NCI-H446 treated with DMSO at 0.1 percent for 48 hours (cell line): ENCODE results near the gene GLYATL3.
"Not testable (repeated sequence)": the region's sequence is repeated elsewhere in the genome, so short reads cannot be mapped to it uniquely, and the experiment has no call there.

ENCODE experiments used
- DNase-seq: peaks from one replicate; lab custom pipeline; 2025; lab: John Stamatoyannopoulos, UW

Gene GLYATL3

DNA sequence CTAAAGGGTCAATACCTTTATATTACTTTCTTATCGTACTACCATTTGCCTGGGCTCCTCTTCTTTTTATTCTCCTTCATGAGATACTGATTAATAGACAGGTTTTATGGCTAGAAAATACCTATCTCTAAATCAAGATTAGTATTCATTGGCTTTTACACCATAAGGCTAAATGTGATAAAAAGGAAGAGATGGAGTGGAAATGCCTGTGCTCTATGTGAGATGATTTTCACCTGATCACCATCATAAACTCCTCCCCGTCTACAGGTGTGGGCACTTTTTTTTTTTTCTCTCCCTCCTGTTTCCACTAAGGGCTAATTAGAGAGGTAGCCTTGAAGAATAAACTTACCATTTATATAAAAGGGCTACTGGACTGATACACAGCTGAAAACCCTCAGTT, at the start of gene GLYATL3:
Gene GLYATL3, plus strand, starts transcription at position 301 of the 400 bp plus-strand sequence. CDS start 12,068 bp downstream, outside the sequence.
- no peak for DNase-seq

DNA sequence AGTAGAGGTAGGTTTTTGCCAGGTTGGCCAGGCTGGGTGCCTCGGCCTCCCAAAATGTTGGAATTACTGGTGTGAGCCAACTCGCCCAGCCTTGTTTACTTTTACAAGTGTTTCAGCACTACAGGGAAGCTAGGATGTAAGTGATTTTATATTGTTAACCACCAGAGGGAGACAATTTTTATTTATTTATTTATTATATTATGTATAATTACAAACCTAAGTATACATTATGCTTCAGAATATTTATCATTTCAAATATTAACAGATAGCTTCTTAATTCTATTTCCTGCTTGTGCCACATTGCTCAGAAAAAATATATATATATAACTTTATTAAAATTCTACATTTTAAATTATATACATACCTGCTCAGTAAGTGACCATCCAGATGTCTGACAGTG, 46.5 kb upstream of the GLYATL3 start:
- DNase-seq = no peak

- no peak for DNase-seq
Observed at GRCh38 chr6:49454787-49455709, 44.7 kb upstream of the GLYATL3 start.

DNA sequence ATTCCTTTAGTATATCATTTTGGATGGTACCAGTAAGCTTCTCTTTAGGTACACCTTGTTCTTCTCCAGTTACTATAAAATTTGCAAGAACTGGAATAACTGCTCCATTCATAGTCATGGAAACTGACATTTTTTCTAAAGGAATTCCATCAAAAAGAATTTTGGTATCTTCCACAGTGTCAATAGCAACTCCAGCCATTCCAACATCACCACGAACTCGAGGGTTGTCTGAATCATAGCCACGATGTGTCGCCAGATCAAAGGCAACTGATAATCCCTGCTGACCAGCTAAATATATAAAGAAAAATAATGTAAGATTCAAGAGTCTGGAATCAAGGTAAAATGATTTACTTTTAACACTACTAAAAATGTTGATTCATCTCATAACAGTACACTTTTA, 42.0 kb upstream of the GLYATL3 start:
- no peak for DNase-seq

- no peak for DNase-seq
Observed at GRCh38 chr6:49462071-49462470, 37.7 kb upstream of the GLYATL3 start.

GRCh38 chr6:49462599-49462926, 37.2 kb upstream of the GLYATL3 start:
- no peak for DNase-seq

- DNase-seq = peak; percentile 90
Observed at GRCh38 chr6:49462927-49463611, 36.7 kb upstream of the GLYATL3 start, which contains the start of the genes CENPQ and MMUT. Gene CENPQ, plus strand, starts transcription at chr6:49463370. Its CDS starts 6,807 bp downstream, at chr6:49470177. Gene MMUT, minus strand, starts transcription at chr6:49463253. Its CDS starts 3,787 bp downstream, at chr6:49459466.

GRCh38 chr6:49463612-49463967, 36.1 kb upstream of the GLYATL3 start:
- no peak for DNase-seq

DNA sequence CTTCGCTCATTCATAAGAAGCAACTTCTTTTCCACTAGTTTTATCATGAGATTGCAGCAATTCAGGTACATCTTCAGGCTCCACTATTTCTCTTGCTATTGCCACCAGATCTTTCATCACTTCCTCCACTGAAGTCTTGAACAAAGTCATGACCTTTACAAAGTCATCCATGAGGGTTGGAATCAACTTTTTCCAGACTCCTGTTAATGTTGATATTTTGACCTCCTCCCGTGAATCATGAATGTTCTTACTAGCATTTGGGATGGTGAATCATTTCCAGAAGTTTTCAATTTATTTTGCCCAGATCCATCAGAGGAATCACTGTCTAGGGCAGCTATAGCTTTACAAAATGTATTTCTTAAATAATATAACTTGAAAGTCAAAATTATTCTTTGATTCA, 35.0 kb upstream of the GLYATL3 start:
- no peak for DNase-seq

- no peak for DNase-seq
Observed at GRCh38 chr6:49468042-49468441, 31.7 kb upstream of the GLYATL3 start.

DNA sequence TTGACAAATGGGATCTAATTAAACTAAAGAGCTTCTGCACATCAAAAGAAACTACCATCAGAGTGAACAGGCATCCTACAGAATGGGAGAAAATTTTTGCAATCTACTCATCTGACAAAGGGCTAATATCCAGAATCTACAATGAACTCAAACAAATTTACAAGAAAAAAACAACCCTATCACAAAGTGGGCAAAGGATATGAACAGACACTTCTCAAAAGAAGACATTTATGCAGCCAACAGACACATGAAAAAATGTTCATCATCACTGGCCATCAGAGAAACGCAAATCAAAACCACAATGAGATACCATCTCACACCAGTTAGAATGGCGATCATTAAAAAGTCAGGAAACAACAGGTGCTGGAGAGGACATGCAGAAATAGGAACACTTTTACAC, 23.2 kb upstream of the GLYATL3 start:
- not testable (repeated sequence) for DNase-seq

DNA sequence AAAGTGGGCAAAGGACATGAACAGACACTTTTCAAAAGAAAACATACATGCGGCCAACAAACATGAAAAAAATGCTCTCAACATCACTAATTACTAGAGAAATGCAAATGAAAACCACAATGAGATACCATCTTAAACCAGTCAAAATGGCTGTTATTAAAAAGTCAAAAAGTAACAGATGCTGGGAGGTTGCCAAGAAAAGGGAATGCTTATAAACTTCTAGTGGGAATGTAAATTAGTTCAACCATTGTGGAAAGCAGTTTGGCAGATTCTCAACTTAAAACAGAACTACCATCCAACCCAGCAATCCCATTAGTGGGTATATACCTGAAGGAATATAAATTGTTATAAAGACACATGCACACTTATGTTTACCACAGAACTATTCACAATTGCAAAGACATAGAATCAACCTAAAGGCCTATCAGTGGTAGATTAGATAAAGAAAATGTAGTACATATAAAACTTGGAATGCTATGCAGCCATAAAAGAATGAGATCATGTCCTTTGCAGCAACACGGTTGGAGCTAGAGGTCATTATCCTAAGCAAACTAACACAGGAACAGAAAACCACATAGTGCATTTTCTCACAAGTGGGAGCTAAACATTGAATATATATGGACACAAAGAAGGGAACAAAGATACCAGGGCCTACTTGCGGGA, 20.3 kb upstream of the GLYATL3 start:
- DNase-seq = no peak

- DNase-seq = not testable (repeated sequence)
Observed at GRCh38 chr6:49481846-49482245, 17.9 kb upstream of the GLYATL3 start.

GRCh38 chr6:49483380-49483779, 16.3 kb upstream of the GLYATL3 start:
- not testable (repeated sequence) for DNase-seq

GRCh38 chr6:49490633-49491032, 9.1 kb upstream of the GLYATL3 start:
- no peak for DNase-seq

GRCh38 chr6:49497304-49497703, 2.4 kb upstream of the GLYATL3 start:
- no peak for DNase-seq

GRCh38 chr6:49499126-49499525, 597 bp upstream of the GLYATL3 start:
- no peak for DNase-seq

DNA sequence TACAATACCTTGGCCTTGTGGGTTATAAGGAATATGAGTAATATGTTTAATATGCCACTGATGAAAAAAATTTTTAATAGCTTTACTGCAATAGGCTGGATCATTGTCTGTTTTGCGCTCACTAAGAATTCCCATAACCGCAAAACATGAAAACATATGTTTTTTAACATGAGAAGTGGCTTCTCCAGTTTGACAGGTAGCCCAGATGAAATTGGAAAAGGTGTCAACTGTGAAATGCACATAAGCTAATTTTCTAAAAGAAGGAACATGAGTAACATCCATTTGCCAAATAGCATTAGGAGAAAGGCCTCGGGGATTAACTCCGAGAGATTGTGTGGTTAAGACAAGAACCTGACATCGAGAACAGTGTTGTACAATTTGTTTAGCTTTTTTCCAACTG, 4.9 kb downstream of the GLYATL3 start:
- DNase-seq = no peak

- no peak for DNase-seq
Observed at GRCh38 chr6:49506569-49507111, 6.9 kb downstream of the GLYATL3 start.

GRCh38 chr6:49509342-49509741, 9.6 kb downstream of the GLYATL3 start:
- DNase-seq = no peak

DNA sequence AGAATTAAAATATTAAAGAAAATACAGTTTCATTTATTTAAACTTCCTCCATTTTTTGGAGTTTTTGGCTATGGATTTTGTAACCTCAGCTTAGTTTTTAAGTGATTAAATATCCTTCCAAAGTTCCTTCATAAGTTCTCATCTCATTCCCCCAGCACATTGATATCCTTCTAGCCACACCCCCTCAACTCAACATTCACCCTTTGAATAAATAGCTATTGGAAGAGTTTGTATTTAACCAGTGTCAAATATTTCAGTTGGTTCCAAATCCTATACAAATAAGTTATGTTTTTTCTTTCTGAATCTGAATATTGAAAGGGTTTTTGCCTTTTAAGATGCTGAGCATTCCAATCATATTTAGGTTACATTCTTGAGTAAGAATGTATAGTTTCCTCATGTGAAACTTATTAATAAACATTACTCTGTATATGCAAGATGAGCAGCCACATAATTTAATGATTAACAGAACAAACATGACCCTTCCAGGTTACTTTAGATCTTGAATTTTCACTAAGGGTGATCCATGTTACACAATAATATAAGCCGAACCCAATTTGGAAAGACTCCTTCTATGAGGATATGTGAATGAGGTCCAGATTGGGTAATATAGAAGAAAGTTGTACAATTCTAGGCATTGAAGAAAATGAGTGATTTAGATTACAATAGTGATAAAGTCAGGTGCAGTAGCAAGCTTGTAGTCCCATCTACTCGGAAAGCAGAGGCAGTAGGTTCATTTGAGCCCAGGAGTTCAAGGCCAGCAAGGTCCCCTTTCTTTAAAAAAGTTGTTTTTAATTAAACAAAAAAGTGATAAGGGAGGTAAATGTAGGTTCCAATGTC, 13.6 kb downstream of the GLYATL3 start:
- DNase-seq = no peak
